Astrocyte (in vitro differentiated cells and primary cell): ENCODE data around the gene CLASP1.

Source experiments
- EZH2 ChIP-seq: IDR thresholded peaks from 2 replicates; pipeline ENCODE4 v1.6.1; 2012; ENCODE audit warnings: mild to moderate bottlenecking, low read length, inconsistent platforms; ENCODE audit not compliant: insufficient read depth
- TF ChIP-seq, protein P1 (sequence below): IDR thresholded peaks from 2 replicates; pipeline ENCODE4 v1.5.1; 2011; ENCODE audit warnings: low read depth, mild to moderate bottlenecking, inconsistent platforms, low read length, moderate library complexity; ENCODE audit not compliant: insufficient read depth

DNA sequence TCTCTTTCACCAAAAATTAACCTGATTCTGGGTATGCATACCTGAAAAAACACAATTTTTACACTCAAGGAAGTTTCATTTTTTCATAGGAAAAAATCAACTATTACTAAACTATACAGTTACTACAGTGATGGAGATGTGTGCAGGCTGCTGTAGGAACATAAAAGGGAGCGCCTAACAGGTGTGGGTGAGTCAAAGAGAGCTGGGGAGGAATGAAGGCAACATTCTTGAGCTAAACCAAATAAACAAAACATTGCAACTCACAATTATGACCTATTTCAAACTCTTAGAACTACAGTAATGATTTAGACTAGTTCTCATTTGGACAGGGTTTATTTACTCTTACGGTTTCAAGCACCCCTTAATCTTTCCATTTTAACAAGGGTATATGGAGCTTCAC lies 13.4 kb upstream of the CLASP1 start:
- TF ChIP-seq, protein P1, sequence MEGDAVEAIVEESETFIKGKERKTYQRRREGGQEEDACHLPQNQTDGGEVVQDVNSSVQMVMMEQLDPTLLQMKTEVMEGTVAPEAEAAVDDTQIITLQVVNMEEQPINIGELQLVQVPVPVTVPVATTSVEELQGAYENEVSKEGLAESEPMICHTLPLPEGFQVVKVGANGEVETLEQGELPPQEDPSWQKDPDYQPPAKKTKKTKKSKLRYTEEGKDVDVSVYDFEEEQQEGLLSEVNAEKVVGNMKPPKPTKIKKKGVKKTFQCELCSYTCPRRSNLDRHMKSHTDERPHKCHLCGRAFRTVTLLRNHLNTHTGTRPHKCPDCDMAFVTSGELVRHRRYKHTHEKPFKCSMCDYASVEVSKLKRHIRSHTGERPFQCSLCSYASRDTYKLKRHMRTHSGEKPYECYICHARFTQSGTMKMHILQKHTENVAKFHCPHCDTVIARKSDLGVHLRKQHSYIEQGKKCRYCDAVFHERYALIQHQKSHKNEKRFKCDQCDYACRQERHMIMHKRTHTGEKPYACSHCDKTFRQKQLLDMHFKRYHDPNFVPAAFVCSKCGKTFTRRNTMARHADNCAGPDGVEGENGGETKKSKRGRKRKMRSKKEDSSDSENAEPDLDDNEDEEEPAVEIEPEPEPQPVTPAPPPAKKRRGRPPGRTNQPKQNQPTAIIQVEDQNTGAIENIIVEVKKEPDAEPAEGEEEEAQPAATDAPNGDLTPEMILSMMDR, result no peak
- TF ChIP-seq EZH2, result no peak
